ENCODE data around the gene CDKN1A. TPM values are rescaled to one million over a fixed set of nuclear protein-coding genes. Genes with fewer than 3 reads are reported as not detected.

CDKN1A gene
- total RNA-seq (2014; rRNA removed; shearing (Covaris generic); ENCODE audit: low replicate concordance) = 217 and 218 TPM in 2 replicates

DNA sequence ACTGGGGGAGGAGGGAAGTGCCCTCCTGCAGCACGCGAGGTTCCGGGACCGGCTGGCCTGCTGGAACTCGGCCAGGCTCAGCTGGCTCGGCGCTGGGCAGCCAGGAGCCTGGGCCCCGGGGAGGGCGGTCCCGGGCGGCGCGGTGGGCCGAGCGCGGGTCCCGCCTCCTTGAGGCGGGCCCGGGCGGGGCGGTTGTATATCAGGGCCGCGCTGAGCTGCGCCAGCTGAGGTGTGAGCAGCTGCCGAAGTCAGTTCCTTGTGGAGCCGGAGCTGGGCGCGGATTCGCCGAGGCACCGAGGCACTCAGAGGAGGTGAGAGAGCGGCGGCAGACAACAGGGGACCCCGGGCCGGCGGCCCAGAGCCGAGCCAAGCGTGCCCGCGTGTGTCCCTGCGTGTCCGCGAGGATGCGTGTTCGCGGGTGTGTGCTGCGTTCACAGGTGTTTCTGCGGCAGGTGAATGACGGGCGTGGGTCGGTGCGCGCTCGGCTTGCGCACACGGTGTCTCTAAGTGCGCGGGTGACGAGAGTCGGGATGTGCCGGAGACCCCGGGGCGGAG lies at the start of gene CDKN1A:
Gene CDKN1A, plus strand, starts transcription at position 227 of the 555 bp plus-strand sequence. CDS start 5,388 bp downstream, outside the sequence.
- peak; percentile 97 for DNase-seq (ENCODE audit: low read depth)
- in situ Hi-C loops (cut with HindIII; ENCODE audit: low pct_unique_long_range_greater_than_20kb, low sequenced_read_pairs) = no loop called here

DNA sequence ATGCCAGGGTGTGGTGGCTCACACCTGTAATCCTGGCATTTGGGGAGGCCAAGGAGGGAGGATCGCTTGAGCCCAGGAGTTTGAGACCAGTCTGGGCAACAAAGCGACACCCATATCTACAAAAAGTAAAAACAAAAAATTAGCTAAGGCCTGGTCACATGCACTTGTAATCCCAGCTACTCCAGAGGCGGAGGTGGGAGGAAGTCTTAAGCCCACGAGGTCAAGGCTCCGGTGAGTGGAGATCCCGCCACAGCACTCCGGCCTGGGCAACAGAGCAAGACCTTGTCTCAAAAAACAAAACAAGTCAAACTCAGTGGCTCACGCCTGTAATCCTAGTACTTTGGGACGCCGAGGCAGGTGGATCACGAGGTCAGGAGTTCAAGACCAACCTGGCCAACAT lies 48.7 kb upstream of the CDKN1A start:
- DNase-seq (ENCODE audit: low read depth) = no peak
- in situ Hi-C loops (cut with HindIII; ENCODE audit: low pct_unique_long_range_greater_than_20kb, low sequenced_read_pairs) = no loop called here

DNA sequence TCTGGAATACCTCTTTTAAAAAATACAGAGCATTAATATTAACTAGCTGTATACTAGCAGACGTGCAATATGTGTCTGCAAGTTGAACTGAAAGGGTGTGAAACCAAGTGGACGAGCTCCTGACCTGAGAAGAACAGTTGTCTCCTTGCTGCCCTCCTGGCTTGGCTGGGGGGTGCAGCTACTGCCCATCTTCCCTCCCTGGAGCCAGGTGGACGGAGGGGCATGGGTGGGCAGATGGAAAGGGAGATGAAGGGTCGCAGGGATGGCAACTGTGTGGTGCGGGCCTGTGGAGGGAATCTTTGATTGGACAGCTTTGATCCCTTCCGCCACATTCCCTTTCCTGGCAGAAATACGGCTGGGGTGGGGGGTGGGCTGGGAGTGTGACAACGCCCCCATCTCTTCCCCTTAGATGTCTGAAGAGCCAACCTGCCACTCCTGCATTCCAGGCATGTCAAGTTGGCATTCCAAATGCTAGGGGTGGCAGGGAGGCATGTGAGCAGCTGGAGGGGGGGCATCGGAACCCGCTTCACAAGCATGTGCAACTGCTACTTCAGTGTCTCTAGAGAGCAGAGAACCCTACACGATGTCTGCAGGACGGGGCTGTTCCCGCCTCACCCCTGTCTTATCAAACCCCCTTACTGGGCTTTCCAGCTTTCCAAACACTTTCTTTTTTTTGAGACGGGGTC lies 47.0 kb upstream of the CDKN1A start:
- DNase-seq (ENCODE audit: low read depth) = peak; percentile 19
- in situ Hi-C loops (cut with HindIII; ENCODE audit: low pct_unique_long_range_greater_than_20kb, low sequenced_read_pairs) = no loop called here

DNA sequence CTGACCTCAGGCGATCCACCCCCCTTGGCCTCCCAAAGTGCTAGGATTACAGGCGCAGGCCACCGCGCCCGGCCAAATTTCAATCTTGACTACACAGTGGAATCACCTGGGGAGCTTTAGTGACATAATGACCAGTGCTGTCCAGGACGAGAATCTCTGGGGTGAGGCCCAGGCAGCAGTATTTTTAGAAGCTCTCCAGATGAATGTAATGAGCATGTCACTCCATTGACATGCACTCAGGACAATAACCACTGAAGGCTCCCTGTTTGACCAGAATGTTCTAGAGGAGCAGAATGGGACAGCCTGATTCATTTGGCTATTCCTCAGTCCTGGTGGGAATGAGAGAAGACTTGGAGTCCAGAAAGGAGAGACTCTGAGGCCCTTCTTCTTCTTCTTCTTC lies 45.1 kb upstream of the CDKN1A start:
- in situ Hi-C loops (cut with HindIII; ENCODE audit: low pct_unique_long_range_greater_than_20kb, low sequenced_read_pairs) = no loop called here
- peak; percentile 12 for DNase-seq (ENCODE audit: low read depth)

DNA sequence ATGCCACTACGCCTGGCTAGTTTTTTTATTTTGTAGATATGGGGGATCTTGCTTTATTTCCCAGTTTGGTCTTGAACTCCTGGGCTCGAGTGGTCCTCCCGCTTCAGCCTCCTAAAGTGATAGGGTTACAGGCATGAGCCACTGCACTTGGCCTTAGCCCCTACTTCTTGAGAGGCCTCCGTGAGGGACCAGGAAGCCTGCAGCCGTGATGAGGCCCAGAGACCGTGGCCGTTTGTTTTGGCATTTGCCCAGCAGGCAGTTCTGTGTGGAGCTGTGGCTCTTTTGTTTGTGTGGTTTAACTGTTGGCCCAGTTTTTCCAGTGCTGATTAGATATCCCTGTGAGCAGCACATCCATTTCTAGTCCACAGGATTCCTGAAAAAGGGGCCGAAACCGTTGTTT lies 44.6 kb upstream of the CDKN1A start:
- peak; percentile 78 for DNase-seq (ENCODE audit: low read depth)
- in situ Hi-C loops (cut with HindIII; ENCODE audit: low pct_unique_long_range_greater_than_20kb, low sequenced_read_pairs) = no loop called here

DNA sequence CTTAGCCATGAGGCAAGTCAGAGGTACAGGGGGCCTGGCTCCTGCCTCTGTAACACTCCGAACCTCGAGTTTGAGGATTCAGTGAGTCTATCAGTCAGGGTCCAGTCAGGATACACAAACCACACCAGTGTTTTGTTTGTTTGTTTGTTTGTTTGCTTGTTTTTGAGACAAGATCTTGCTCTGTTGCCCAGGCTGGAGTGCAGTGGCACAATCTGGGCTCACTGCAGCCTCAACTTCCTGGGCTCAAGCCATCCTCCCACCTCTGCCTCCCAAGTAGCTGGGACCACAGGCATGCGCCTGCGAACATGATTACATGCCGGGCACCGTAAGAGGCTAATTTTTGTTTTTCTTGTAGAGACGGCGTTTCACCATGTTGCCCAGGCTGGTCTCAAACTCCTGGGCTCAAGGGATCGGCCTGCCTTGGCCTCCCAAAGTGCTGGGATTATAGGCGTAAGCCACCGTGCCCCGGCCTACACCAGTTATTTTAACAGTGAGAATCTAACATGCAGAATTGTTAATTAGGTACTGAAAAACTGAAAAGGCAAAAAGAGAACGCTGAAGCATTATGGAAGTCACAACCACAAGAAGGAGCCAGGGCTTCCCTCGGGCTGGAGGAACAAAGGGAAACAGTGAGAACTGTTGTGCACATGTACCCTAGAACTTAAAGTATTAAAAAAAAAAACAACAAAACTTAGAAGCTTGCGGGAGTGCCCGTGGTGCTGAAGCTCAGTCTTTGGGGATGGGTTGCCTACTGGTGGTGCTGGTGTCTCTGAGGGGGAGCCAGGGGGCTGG lies 44.0 kb upstream of the CDKN1A start:
- DNase-seq (ENCODE audit: low read depth) = no peak
- in situ Hi-C loops (cut with HindIII; ENCODE audit: low pct_unique_long_range_greater_than_20kb, low sequenced_read_pairs) = no loop called here

DNA sequence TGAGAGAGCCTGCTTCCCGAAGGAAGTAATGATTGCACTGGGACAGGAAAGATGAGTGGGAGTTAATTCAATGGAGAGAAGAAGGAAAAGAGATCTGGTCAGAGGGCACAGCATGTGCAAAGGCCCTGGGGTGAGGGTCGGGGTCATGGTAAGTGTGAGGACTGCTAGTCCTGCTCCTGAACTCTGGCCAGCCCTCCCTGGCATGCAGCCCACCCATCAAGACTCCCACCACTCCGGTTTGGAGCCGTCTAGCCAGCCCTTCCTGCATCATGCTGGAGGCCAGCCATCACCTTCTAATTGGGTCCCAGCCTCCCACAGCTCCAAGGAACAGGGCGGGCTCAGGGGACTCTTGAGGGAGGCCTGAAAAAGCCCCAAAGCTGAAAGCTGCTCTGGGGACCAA lies 42.2 kb upstream of the CDKN1A start:
- DNase-seq (ENCODE audit: low read depth) = no peak
- in situ Hi-C loops (cut with HindIII; ENCODE audit: low pct_unique_long_range_greater_than_20kb, low sequenced_read_pairs) = no loop called here

DNA sequence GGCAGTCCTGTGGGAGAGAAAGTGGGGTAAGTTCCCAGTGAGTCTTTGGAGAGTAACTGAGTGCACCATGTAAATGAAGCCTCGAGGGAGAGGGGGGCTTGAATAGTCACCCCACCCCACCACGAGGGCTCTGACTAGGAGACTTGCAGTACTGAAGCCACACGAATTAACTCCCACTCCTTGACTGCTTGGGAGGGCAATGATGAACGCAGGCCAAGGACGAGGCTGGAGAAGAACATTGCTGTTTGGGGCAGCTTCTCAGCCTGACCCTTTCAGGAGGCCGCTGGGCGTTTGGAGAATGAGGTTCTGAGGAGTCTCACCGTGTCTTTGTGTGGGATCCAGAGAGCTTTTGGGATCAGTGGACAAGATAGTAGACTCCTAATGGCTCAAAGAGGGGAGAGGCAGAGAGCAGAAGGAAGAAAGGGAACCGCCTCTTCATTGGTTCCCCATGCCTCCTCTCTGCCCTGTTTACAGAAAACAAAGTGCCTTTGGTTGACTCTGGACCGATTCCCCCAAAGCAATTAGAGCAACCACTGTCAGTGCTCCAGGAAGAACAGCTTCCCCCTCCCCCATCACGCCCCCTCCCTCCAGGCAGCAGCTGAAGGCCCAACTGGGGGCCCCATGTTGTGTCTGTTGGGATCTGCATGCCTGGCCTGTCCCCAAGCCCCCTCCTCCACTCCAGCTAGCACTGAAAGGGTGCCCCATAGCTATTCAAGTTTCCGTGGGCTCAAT lies 41.7 kb upstream of the CDKN1A start:
- DNase-seq (ENCODE audit: low read depth) = no peak
- in situ Hi-C loops (cut with HindIII; ENCODE audit: low pct_unique_long_range_greater_than_20kb, low sequenced_read_pairs) = no loop called here

DNA sequence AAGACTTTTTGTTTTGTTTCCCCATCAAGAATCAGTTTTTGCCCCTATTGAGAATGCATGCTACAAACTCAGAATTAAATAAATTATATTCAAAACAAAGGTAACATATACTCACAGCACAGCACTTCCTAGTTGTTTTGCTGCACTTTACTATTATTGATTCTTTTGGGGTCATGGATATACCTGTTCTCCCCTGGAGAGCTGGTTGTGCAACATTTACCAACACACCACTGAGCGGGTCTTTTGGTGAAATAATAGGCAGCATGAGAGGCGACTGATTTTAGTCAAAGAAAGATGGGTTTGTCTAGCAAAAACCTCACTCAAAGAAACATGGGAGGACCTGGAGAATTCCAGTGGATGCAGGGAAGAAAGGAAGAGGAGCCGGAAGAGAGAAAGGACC lies 39.9 kb upstream of the CDKN1A start:
- DNase-seq (ENCODE audit: low read depth) = no peak
- in situ Hi-C loops (cut with HindIII; ENCODE audit: low pct_unique_long_range_greater_than_20kb, low sequenced_read_pairs) = no loop called here

DNA sequence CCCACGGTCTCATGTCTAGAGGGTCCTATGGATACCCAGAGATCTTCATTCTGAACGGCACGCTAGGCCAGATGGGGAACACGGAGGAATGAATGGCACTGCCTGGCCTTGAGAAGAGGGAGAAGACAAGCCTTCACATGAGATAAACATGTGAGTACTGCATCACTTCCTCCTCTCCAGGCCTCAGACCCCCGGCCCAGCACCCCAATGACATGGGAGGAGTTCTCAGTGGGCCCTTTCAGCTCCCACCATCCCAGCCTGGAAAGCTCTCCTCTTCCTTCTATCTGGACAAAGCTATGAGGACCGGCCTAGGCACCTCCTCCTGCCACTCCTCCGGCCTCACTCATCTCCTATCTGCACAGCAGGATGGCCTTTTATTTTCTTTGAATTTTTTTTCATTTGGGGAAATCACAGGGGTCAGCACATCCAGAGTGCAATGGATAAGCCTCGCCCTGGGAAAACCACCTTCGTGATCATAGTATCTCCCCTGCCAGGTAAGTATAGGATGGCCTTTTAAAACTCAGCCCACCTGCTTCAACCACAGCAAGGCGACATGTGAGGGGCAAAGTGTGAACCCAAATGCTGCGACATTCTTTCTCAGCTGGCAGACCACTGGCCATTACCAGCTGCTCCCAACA lies 39.2 kb upstream of the CDKN1A start:
- in situ Hi-C loops (cut with HindIII; ENCODE audit: low pct_unique_long_range_greater_than_20kb, low sequenced_read_pairs) = no loop called here
- no peak for DNase-seq (ENCODE audit: low read depth)

DNA sequence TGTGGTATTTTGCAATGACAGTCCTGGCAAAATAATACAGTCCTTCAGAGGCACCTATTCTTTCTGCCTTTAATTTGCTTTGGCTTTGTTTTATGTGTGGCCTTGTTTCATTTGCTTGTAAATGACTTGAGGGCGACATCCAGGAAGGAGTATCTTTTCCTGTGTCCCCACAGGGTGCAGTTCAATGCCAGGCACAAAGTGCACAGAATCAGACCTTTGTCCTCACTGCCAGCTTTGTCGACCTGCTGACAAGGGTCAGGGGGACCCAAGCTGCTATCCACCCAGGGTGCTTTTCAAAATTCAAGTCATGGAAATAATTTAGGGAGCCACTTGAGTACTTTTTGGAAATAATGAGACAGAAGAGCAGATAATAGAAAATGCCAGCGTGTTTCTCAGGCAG lies 37.0 kb upstream of the CDKN1A start:
- in situ Hi-C loops (cut with HindIII; ENCODE audit: low pct_unique_long_range_greater_than_20kb, low sequenced_read_pairs) = no loop called here
- DNase-seq (ENCODE audit: low read depth) = no peak

DNA sequence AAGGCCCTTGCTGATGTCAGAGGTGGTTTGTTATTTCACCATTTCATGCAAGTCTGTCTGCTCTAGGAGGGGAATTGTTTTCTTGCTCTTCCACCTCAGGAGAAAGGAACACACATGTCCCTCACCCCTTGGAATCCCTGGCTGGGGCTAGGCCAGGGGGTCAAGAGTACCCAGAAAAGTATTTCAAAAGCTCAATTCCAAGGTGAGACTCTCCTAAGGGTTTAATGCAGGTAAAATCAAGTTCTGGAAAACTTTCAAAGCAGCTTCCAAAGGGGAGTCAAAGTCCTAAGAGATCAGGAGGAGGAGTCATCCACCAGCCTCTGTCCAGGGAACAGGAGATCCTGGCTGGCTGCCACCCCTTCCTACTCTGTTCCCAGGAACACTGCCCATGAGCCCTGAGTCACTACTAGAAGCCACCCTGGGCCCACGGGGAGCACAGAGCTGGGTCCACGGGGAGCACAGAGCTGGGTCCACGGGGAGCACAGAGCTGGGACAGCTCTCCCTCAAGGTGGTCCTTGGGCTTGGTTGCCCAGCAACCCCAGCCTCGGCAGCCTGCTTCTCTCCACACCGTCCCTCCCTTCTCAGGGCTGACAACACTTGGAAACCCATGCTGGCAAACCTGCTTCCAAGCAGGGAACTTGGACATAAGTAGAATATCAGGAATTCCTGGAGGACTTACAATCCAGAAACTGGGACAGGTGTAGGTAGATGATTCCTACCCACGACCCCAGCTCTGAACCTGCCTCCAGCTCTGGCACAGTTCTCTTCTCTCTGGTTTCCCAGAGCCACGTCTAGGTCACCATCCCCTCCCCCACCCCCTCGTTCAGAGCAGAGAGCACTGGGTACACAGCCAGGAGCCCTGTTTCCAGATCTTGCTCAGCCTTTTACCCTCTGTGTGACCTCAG lies 35.3 kb upstream of the CDKN1A start:
- in situ Hi-C loops (cut with HindIII; ENCODE audit: low pct_unique_long_range_greater_than_20kb, low sequenced_read_pairs) = no loop called here
- DNase-seq (ENCODE audit: low read depth) = peak; percentile 82

DNA sequence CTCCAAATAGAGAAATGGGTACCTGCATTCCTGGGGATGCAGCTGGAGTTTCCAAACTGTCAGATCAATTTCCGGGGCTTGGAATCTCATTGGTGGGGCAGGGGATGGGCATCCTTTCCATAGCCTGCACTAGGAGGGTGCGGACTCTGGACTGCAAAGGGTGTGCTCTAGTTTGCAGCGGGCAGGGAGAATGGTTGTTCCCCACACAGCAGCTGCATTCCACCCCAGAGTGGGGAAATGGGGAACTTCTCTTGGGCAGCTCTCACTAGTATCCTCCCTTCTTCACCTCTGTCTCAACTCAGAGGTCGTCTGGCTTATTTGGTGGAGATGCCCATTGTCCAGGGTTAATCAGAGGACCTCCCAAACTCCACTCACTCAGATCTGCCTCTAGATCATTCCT lies 34.5 kb upstream of the CDKN1A start:
- in situ Hi-C loops (cut with HindIII; ENCODE audit: low pct_unique_long_range_greater_than_20kb, low sequenced_read_pairs) = no loop called here
- DNase-seq (ENCODE audit: low read depth) = no peak

DNA sequence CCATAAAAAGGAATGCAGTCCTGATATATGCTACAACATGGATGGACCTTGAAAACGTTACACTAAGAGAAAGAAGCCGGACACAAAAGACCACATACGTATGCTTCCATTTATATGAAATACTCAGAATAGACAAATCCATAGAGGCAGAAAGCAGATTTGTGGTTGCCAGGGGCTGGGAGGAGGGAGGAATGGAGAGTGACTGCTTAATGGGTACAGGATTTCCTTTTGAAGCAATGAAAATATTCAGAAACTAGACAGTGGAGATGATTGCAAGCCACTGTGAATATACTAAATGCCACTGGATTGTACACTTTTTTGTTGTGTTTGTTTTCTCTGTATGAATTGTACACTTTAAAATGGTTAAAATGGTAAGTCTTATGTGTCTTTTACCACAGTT lies 29.4 kb upstream of the CDKN1A start:
- DNase-seq (ENCODE audit: low read depth) = no peak
- in situ Hi-C loops (cut with HindIII; ENCODE audit: low pct_unique_long_range_greater_than_20kb, low sequenced_read_pairs) = no loop called here

DNA sequence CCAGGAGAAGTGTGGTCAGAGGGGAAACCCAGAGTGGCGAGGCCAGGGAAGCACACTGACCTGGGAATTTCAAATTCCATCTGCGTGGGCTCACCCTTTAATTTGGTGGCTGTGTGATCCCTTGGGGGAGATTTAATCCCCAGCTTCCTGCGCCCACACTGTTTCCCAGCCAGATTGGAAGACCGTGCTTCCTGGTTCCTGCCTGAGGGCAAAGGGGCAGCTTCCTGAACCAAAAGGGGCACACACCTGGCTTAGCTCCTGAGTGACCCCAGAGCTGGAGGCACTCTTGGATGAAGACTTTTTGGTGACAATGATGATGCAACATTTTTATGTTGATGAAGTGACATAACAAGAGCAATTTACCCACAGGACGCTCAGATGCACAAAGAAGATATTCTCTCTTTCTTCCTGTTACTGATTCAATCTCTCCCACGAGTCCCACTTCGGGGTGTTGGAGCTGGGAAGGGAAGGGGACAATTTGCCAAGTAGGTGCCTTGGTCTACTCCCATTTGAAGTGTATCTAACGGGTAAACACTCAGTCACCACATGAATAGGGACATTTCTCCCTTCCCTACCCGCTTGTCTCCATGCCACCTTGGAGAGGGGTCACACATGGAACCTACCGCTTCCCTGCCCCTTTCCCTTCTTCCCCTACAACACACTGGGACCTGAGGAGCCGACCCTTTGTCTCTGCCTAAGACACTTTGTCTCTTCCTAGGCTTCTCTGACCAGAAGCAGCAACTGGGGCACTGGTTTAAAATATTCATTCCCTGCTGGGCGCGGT lies 28.6 kb upstream of the CDKN1A start:
- no peak for DNase-seq (ENCODE audit: low read depth)
- in situ Hi-C loops (cut with HindIII; ENCODE audit: low pct_unique_long_range_greater_than_20kb, low sequenced_read_pairs) = no loop called here

DNA sequence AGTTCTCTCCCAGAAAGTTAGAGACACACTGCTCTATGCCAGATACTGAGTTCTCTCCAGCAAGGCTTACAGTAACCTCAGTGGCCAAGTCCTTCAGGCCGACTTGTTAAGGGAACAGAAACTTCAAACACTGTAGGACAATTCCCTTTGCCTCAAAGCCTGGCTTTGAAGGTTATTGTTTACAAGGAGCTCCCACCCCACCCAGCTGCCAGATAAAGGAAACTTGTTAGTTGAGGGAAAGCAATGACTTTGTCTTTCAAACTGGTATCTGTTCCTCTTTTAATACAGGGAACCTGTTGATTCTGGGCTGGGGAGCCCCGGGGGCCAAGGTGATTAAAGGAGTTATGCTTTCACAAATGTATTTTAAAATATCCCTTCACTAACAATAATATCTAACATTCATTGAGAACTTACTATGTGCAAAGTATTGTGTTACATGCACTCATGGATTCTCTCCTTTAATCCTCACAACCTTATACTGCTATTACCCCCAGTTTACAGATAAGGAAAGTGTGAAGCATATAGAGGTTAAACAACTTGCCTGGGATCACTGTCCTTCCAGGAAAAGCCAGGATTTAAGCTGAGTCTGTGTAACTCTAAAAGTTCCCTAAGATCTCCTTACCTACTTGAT lies 27.6 kb upstream of the CDKN1A start:
- DNase-seq (ENCODE audit: low read depth) = no peak
- in situ Hi-C loops (cut with HindIII; ENCODE audit: low pct_unique_long_range_greater_than_20kb, low sequenced_read_pairs) = no loop called here

All from Caki2 (cell line).